Stimulated activated CD4-positive, alpha-beta T cell treated with anti-CD3 and anti-CD28 coated beads, Interleukin-1b, Interleukin-23, amount 100 ng/mL, for 1 hour (primary cell): Measurements from ENCODE around the gene CFAP161.

Source experiments
- DNase-seq, 2 donors: peaks; one replicate each; pipeline ENCODE4 v3.0.0-alpha.2; 2020; ENCODE audit warnings: low read depth in 2 of 2

CFAP161 gene

GRCh38 chr15:81133782-81134461 is at the start of gene CFAP161:
Gene CFAP161, plus strand, starts transcription at chr15:81134270. Its CDS starts 60 bp downstream, at chr15:81134330.
- no peak for DNase-seq

- no peak for DNase-seq
Measured at GRCh38 chr15:81084716-81085115, 49.4 kb upstream of the CFAP161 start.

GRCh38 chr15:81085213-81085612 is 48.9 kb upstream of the CFAP161 start:
- no peak for DNase-seq

GRCh38 chr15:81085898-81086297 is 48.2 kb upstream of the CFAP161 start:
- DNase-seq = no peak

- DNase-seq = no peak
Measured at GRCh38 chr15:81087066-81087465, 47.0 kb upstream of the CFAP161 start.

- no peak for DNase-seq
Measured at GRCh38 chr15:81087694-81088093, 46.4 kb upstream of the CFAP161 start.

- DNase-seq = no peak
Measured at GRCh38 chr15:81088470-81089013, 45.5 kb upstream of the CFAP161 start.

GRCh38 chr15:81091889-81092558 is 42.0 kb upstream of the CFAP161 start:
- DNase-seq = no peak

- no peak for DNase-seq
Measured at GRCh38 chr15:81092559-81092902, 41.5 kb upstream of the CFAP161 start.

GRCh38 chr15:81093961-81094360 is 40.1 kb upstream of the CFAP161 start:
- no peak for DNase-seq

GRCh38 chr15:81095690-81096365 is 38.2 kb upstream of the CFAP161 start:
- no peak for DNase-seq

GRCh38 chr15:81096398-81096797 is 37.7 kb upstream of the CFAP161 start:
- DNase-seq = no peak

GRCh38 chr15:81097116-81097889 is 36.8 kb upstream of the CFAP161 start:
- no peak for DNase-seq

- DNase-seq = no peak
Measured at GRCh38 chr15:81097890-81098280, 36.2 kb upstream of the CFAP161 start.

- DNase-seq = no peak
Measured at GRCh38 chr15:81098349-81098748, 35.7 kb upstream of the CFAP161 start.

GRCh38 chr15:81098861-81099651 is 35.0 kb upstream of the CFAP161 start:
- no peak for DNase-seq

GRCh38 chr15:81101894-81102815 is 31.9 kb upstream of the CFAP161 start:
- DNase-seq = no peak

- DNase-seq = no peak
Measured at GRCh38 chr15:81103857-81104256, 30.2 kb upstream of the CFAP161 start.

- DNase-seq = no peak
Measured at GRCh38 chr15:81105545-81105944, 28.5 kb upstream of the CFAP161 start.

- no peak for DNase-seq
Measured at GRCh38 chr15:81106560-81106959, 27.5 kb upstream of the CFAP161 start.
